A549 (cell line): ENCODE measurements around the gene CEP164. TPM values are rescaled to one million over a fixed set of nuclear protein-coding genes. Genes with fewer than 3 reads are reported as not detected.

Source experiments
- ATAC-seq, 2 experiments: fragments of 200-7000 bp in 1 of 2; fragments of >200 bp in 1 of 2; cut with Nextera tagmentation in 1 of 2; cut with Tn5 transposase in 1 of 2; 3 replicates each; pipeline versions ENCODE4 v1.8.0 to v1.9.1; 2018 to 2020; ENCODE audit warnings: mild to moderate bottlenecking in 1 of 2, moderate library complexity in 1 of 2
- CTCF ChIA-PET: fragments of 300-600 bp; sonication (Branson Sonifier 250); formaldehyde crosslinking; extraction: SDS; loops from one replicate; lab custom pipeline; 2021; ENCODE audit warnings: antibody characterized with exemption, inconsistent platforms; lab: Yijun Ruan, JAX
- POLR2A ChIA-PET: fragments of 350-600 bp; formaldehyde crosslinking; extraction: SDS; loops from one replicate; lab custom pipeline; 2021; ENCODE audit warnings: antibody characterized with exemption, inconsistent platforms; lab: Yijun Ruan, JAX
- DNase-seq, 2 experiments: peaks; one replicate each; pipeline versions ENCODE4 v3.0.0 to v3.0.0-alpha.2; 2011 to 2016; ENCODE audit warnings: low read depth in 1 of 2, low spot score in 1 of 2
- FAIRE-seq: peaks from 2 replicates; lab custom pipeline; 2011; peaks lifted over from hg19 to GRCh38; lab: Jason Lieb, UNC
- H3K27ac ChIP-seq, 2 experiments: fragments of >200 bp; sonication (Bioruptor Twin); formaldehyde crosslinking; 3 replicates each; pipeline ENCODE4 v1.5.1; 2016 to 2017
- H3K4me1 ChIP-seq: fragments of >200 bp; sonication (Bioruptor Twin); formaldehyde crosslinking; 3 replicates; pipeline ENCODE4 v1.6.1; 2016
- H3K4me2 ChIP-seq: fragments of >200 bp; sonication (Bioruptor Twin); formaldehyde crosslinking; 3 replicates; pipeline ENCODE4 v1.6.1; 2016
- H3K4me3 ChIP-seq: fragments of >200 bp; sonication (Bioruptor Twin); formaldehyde crosslinking; 3 replicates; pipeline ENCODE4 v1.5.1; 2016
- H3K9me3 ChIP-seq: fragments of >200 bp; sonication (Bioruptor Twin); formaldehyde crosslinking; 3 replicates; pipeline ENCODE4 v1.6.1; 2016
- ATOH8 ChIP-seq: fragments of 250-450 bp; sonication (Bioruptor Pico); IDR thresholded peaks from 2 replicates; pipeline ENCODE4 v1.5.0; 2020; ENCODE audit warnings: low read depth, mild to moderate bottlenecking, moderate library complexity
- BCL3 ChIP-seq: fragments of >200 bp; sonication (Bioruptor Twin); formaldehyde crosslinking; IDR thresholded peaks from 3 replicates; pipeline ENCODE4 v1.6.1; 2016
- CBX2 ChIP-seq: fragments of 200-600 bp; sonication (generic); IDR thresholded peaks from 2 replicates; pipeline ENCODE4 v1.6.1; 2016; ENCODE audit warnings: low read depth, mild to moderate bottlenecking, borderline replicate concordance
- CBX8 ChIP-seq: fragments of 200-600 bp; sonication (generic); IDR thresholded peaks from 2 replicates; pipeline ENCODE4 v1.6.1; 2016
- CEBPB ChIP-seq, 2 experiments: fragments of >200 bp in 1 of 2; sonication (Bioruptor Twin) in 1 of 2; formaldehyde crosslinking in 1 of 2; IDR thresholded peaks; 2 replicates each; pipeline ENCODE4 v1.6.1; 2012 to 2016
- CHD2 ChIP-seq: fragments of 150-350 bp; IDR thresholded peaks from 2 replicates; pipeline ENCODE4 v1.6.1; 2014; ENCODE audit warnings: low read length; ENCODE audit not compliant: partially characterized antibody
- EHF ChIP-seq: fragments of 250-450 bp; sonication (Bioruptor Pico); IDR thresholded peaks from 2 replicates; pipeline ENCODE4 v1.5.0; 2020; ENCODE audit warnings: mild to moderate bottlenecking
- ELK1 ChIP-seq: fragments of 150-350 bp; IDR thresholded peaks from 2 replicates; pipeline ENCODE4 v1.6.1; 2014; ENCODE audit warnings: low read depth, mild to moderate bottlenecking, low read length
- FOSB ChIP-seq: fragments of 250-450 bp; sonication (Bioruptor Pico); IDR thresholded peaks from 2 replicates; pipeline ENCODE4 v1.5.0; 2020; ENCODE audit warnings: mild to moderate bottlenecking, moderate library complexity
- FOXS1 ChIP-seq: fragments of 250-450 bp; sonication (Bioruptor Pico); IDR thresholded peaks from 2 replicates; pipeline ENCODE4 v1.5.0; 2020; ENCODE audit warnings: mild to moderate bottlenecking, moderate library complexity
- GATA3 ChIP-seq: IDR thresholded peaks from 2 replicates; pipeline ENCODE4 v1.6.1; 2012; ENCODE audit warnings: borderline replicate concordance
- HES2 ChIP-seq: fragments of >200 bp; sonication (Bioruptor Twin); formaldehyde crosslinking; IDR thresholded peaks from 2 replicates; pipeline ENCODE4 v1.6.1; 2016
- HEYL ChIP-seq: fragments of 250-450 bp; sonication (Bioruptor Pico); IDR thresholded peaks from 2 replicates; pipeline ENCODE4 v1.8.0; 2021; ENCODE audit warnings: mild to moderate bottlenecking, moderate library complexity
- HOXA7 ChIP-seq: fragments of 250-450 bp; sonication (Bioruptor Pico); IDR thresholded peaks from 2 replicates; pipeline ENCODE4 v1.5.0; 2020; ENCODE audit warnings: mild to moderate bottlenecking, moderate library complexity
- HOXB13 ChIP-seq: fragments of 250-450 bp; sonication (Bioruptor Pico); IDR thresholded peaks from 2 replicates; pipeline ENCODE4 v1.5.0; 2020; ENCODE audit warnings: low read depth, mild to moderate bottlenecking, moderate library complexity
- KDM1A ChIP-seq: fragments of 200-600 bp; sonication (generic); IDR thresholded peaks from 2 replicates; pipeline ENCODE4 v1.6.1; 2016; ENCODE audit warnings: low read depth, mild to moderate bottlenecking
- KDM5A ChIP-seq: fragments of 200-600 bp; sonication (generic); IDR thresholded peaks from 2 replicates; pipeline ENCODE4 v1.6.1; 2016; ENCODE audit warnings: antibody characterized with exemption, mild to moderate bottlenecking
- MAZ ChIP-seq: fragments of 150-350 bp; IDR thresholded peaks from 2 replicates; pipeline ENCODE4 v1.6.1; 2014; ENCODE audit warnings: antibody characterized with exemption, low read depth, low read length, borderline replicate concordance
- PHF8 ChIP-seq: fragments of 200-600 bp; sonication (generic); IDR thresholded peaks from 2 replicates; pipeline ENCODE4 v1.6.1; 2016; ENCODE audit warnings: low read depth, mild to moderate bottlenecking, antibody characterized with exemption, moderate library complexity, borderline replicate concordance
- POLR2AphosphoS2 ChIP-seq: conservative IDR thresholded peaks from 2 replicates; pipeline ENCODE4 v1.6.1; 2012; ENCODE audit warnings: low read length, improper control_type of control experiment, inconsistent platforms
- RCOR1 ChIP-seq: fragments of 150-350 bp; IDR thresholded peaks from 2 replicates; pipeline ENCODE4 v1.6.1; 2014; ENCODE audit warnings: antibody characterized with exemption, low read length, low read depth
- REST ChIP-seq: fragments of 200-600 bp; sonication (generic); IDR thresholded peaks from 2 replicates; pipeline ENCODE4 v1.6.1; 2016; ENCODE audit warnings: antibody characterized with exemption, mild to moderate bottlenecking, moderate library complexity
- SMC3 ChIP-seq: fragments of >200 bp; sonication (Bioruptor Twin); formaldehyde crosslinking; IDR thresholded peaks from 3 replicates; pipeline ENCODE4 v1.6.1; 2018; ENCODE audit warnings: inconsistent platforms
- ZFP36 ChIP-seq: fragments of 450-650 bp; IDR thresholded peaks from 2 replicates; pipeline ENCODE4 v1.6.1; 2014; ENCODE audit warnings: borderline replicate concordance; ENCODE audit not compliant: partially characterized antibody
- ZNF302 ChIP-seq: fragments of 250-450 bp; sonication (Bioruptor Pico); IDR thresholded peaks from 2 replicates; pipeline ENCODE4 v1.9.0; 2021; ENCODE audit warnings: inconsistent platforms, mild to moderate bottlenecking, moderate library complexity
- ZSCAN20 ChIP-seq: fragments of 250-450 bp; sonication (Bioruptor Pico); IDR thresholded peaks from 2 replicates; pipeline ENCODE4 v1.8.0; 2022; ENCODE audit warnings: mild to moderate bottlenecking, moderate library complexity
- WGBS: methylation state at CpG from one replicate; pipeline ENCODE4 v1.1.6; 2017; ENCODE audit errors: missing lambda C conversion rate; 5-methylcytosine and 5-hydroxymethylcytosine counted together
- polyA plus RNA-seq, 4 experiments: library from polyadenylated mRNA; depleted of rRNA in 3 of 4; stranded (reverse); fragments of >200 nt; fragmentation: RNase III in 1 of 4; extraction: RNeasy Plus Mini Kit Qiagen cat#74134 plus additional on column Dnase treatment in 1 of 4; gene quantifications; 2 replicates in 3 of 4; 3 replicates in 1 of 4; pipeline ENCODE4 v1.2.3, GENCODE V29; 2011 to 2017

The CEP164 gene
- polyA plus RNA-seq, 2 of the 4 experiments (the other 2 are of a cell fraction) = 17.4 to 19.6 TPM

GRCh38 chr11:117376517-117376916, 48.9 kb downstream of the CEP164 start (continued):
- TF ChIP-seq RCOR1 (no peak), POLR2AphosphoS2 (no peak), HEYL (CRISPR knock-in tag) (no peak), KDM5A (no peak), KDM1A (no peak), FOXS1 (no peak), CEBPB (IDR thresholded peaks at IDR 0.05) (no peak)

- Histone ChIP-seq H3K4me3 (no peak overlapping the region), H3K9me3 (no peaks in the 10 kb centered on the region), H3K4me2 (no peak overlapping the region)
- DNase-seq = no peak
- POLR2A ChIA-PET = no interaction called here
- TF ChIP-seq PHF8 (no peak), CHD2 (no peak), ATOH8 (CRISPR knock-in tag) (no peak), BCL3 (no peak), CBX8 (no peak), RCOR1 (no peak)
- TF ChIP-seq, all 56 proteins: peak for 0
- no peak for ATAC-seq
- 87% methylated on average over 12 of the region's 12 CpGs for WGBS
- CTCF ChIA-PET = interaction anchor here (1.2 kb wide), 2 partner anchors 47 to 430 kb away, joined by 3 to 5 read pairs; no protein-coding TSS in a partner anchor
- Histone ChIP-seq H3K27ac (no peak overlapping the region), H3K4me1 (no peaks in the 10 kb centered on the region)
- no peak for FAIRE-seq
Observed at GRCh38 chr11:117378976-117379865, 51.6 kb downstream of the CEP164 start.

- no peak overlapping the region for H3K27ac ChIP-seq
- WGBS = 86% methylated on average over 4 of the region's 4 CpGs
- DNase-seq = no peak
- H3K4me2 ChIP-seq = no peak overlapping the region
- FAIRE-seq = no peak
- POLR2A ChIA-PET = no interaction called here
- ATAC-seq = no peak
- no peaks in the 10 kb centered on the region for H3K4me1 ChIP-seq
- H3K9me3 ChIP-seq = no peaks in the 10 kb centered on the region
- no peak overlapping the region for H3K4me3 ChIP-seq
- CTCF ChIA-PET = interaction anchor here (0.9 kb wide), 1 partner anchor 9 kb away, joined by 3 read pairs; no protein-coding TSS in a partner anchor
- TF ChIP-seq ATOH8 (CRISPR knock-in tag) (no peak), ZFP36 (no peak), FOSB (no peak), HES2 (no peak), HOXB13 (CRISPR knock-in tag) (no peak), FOXS1 (no peak), ZNF302 (no peak), CBX2 (no peak), CHD2 (no peak), ZSCAN20 (CRISPR knock-in tag) (no peak), EHF (CRISPR knock-in tag) (no peak), SMC3 (no peak), HOXA7 (no peak), KDM5A (no peak), REST (no peak), ELK1 (no peak), GATA3 (no peak), MAZ (no peak)
Observed at GRCh38 chr11:117380676-117381075, 53.0 kb downstream of the CEP164 start.
